Muscle layer of colon (tissue), 2 donors: Measurements from ENCODE around the gene FAIM.
"Not testable (repeated sequence)": the region's sequence is repeated elsewhere in the genome, so short reads cannot be mapped to it uniquely, and the experiment has no call there.

ENCODE experiments used
- H3K27ac ChIP-seq: one replicate; pipeline ENCODE4 v1.7.0; 2013; ENCODE audit warnings: low read depth, mild to moderate bottlenecking, low read length, moderate library complexity
- H3K27me3 ChIP-seq, 2 donors: one replicate each; pipeline ENCODE4 v1.7.0; 2013; ENCODE audit warnings: low read length in 2 of 2, mild to moderate bottlenecking in 2 of 2; ENCODE audit not compliant: insufficient read depth in 2 of 2, control insufficient read depth in 1 of 2
- H3K36me3 ChIP-seq: one replicate; pipeline ENCODE4 v1.7.0; 2013; ENCODE audit warnings: mild to moderate bottlenecking, low read length; ENCODE audit not compliant: insufficient read depth
- H3K4me1 ChIP-seq: one replicate; pipeline ENCODE4 v1.7.0; 2013; ENCODE audit warnings: mild to moderate bottlenecking, low read length; ENCODE audit not compliant: insufficient read depth
- H3K4me3 ChIP-seq, 2 donors: one replicate each; pipeline ENCODE4 v1.7.0; 2013; ENCODE audit warnings: low read length in 2 of 2, low read depth in 1 of 2, mild to moderate bottlenecking in 1 of 2, moderate library complexity in 1 of 2
- H3K9ac ChIP-seq: one replicate; pipeline ENCODE4 v1.7.0; 2013; ENCODE audit warnings: low read length
- H3K9me3 ChIP-seq: one replicate; pipeline ENCODE4 v1.7.0; 2013; ENCODE audit warnings: mild to moderate bottlenecking, low read length
- donor health status: abdominal sarcoma.
- donor health status: Adenocarcinoma of cecum.

The FAIM gene

GRCh38 chr3:138649134-138649533 lies 40.6 kb downstream of the FAIM start:
- Histone ChIP-seq H3K9ac (no peak overlapping the region), H3K9me3 (no peaks in the 10 kb centered on the region), H3K4me3 (no peak overlapping the region), H3K27ac (no peak overlapping the region), H3K36me3 (peaks cover 23% of the 10 kb centered on the region), H3K27me3 (no peaks in the 10 kb centered on the region), H3K4me1 (no peaks in the 10 kb centered on the region)

- no peaks in the 10 kb centered on the region for H3K4me1 ChIP-seq
Measured at GRCh38 chr3:138653567-138653966, 45.0 kb downstream of the FAIM start.

DNA sequence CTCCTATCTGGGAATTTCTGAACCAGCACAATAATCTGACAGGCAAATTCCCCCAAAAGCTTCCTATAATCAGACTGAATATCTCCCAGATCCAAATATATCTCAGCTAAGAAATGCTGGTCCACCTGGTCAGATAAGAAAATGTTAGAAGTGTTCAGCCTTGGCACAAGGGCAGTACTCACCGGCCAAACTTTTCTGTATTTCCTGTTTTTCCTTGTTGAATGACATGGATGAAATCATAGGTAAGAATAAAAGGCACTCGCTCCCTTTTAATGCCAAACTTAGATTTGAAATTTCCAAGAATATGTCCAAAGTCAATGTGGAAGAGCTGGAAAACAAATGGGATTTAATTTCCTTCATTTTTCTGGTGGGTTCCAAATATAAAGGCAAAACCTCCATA lies 48.9 kb downstream of the FAIM start:
- H3K4me1 ChIP-seq: no peaks in the 10 kb centered on the region

More at GRCh38 chr3:138653567-138653966, 45.0 kb downstream of the FAIM start:
- peaks cover 35% of the 10 kb centered on the region for H3K36me3 ChIP-seq
- H3K27me3 ChIP-seq: no peaks in the 10 kb centered on the region
- no peak overlapping the region for H3K9ac ChIP-seq
- H3K9me3 ChIP-seq: no peaks in the 10 kb centered on the region
- no peak overlapping the region for H3K27ac ChIP-seq
- no peak overlapping the region for H3K4me3 ChIP-seq

GRCh38 chr3:138668107-138668506 lies 59.5 kb downstream of the FAIM start:
- H3K4me3 ChIP-seq: no peak overlapping the region
- peaks cover 11% of the 10 kb centered on the region for H3K36me3 ChIP-seq

More for the DNA sequence above, 48.9 kb downstream of the FAIM start:
- no peak overlapping the region for H3K9ac ChIP-seq
- no peak overlapping the region for H3K4me3 ChIP-seq
- H3K27me3 ChIP-seq: no peaks in the 10 kb centered on the region
- H3K36me3 ChIP-seq: peaks cover 18% of the 10 kb centered on the region
- H3K27ac ChIP-seq: no peak overlapping the region
- no peaks in the 10 kb centered on the region for H3K9me3 ChIP-seq

DNA sequence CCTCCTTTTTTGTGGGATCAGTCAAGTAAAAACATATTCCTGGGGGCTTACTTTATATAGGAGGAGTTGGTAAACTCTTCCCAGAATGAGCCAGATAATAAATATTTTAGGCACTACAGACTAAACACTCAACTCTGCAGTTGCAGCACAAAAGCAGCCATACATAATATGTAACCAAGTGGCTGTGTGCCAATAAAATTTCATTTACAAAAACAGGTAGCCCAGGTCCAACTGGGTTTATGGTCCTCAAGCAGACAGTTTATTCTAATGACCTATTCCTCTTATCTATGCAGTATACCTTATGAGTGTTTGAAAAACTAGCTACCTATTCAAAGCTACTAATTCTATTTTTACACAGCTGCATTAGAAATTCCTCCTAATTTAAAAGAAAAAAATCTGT lies 61.8 kb downstream of the FAIM start:
- Histone ChIP-seq H3K27ac (no peak overlapping the region), H3K36me3 (no peaks in the 10 kb centered on the region), H3K4me3 (no peak overlapping the region), H3K27me3 (no peaks in the 10 kb centered on the region), H3K9ac (no peak overlapping the region), H3K9me3 (no peaks in the 10 kb centered on the region), H3K4me1 (no peaks in the 10 kb centered on the region)

More at GRCh38 chr3:138668107-138668506, 59.5 kb downstream of the FAIM start:
- H3K27ac ChIP-seq: no peak overlapping the region
- H3K4me1 ChIP-seq: no peaks in the 10 kb centered on the region
- H3K9me3 ChIP-seq: no peaks in the 10 kb centered on the region
- H3K9ac ChIP-seq: no peak overlapping the region
- H3K27me3 ChIP-seq: no peaks in the 10 kb centered on the region

DNA sequence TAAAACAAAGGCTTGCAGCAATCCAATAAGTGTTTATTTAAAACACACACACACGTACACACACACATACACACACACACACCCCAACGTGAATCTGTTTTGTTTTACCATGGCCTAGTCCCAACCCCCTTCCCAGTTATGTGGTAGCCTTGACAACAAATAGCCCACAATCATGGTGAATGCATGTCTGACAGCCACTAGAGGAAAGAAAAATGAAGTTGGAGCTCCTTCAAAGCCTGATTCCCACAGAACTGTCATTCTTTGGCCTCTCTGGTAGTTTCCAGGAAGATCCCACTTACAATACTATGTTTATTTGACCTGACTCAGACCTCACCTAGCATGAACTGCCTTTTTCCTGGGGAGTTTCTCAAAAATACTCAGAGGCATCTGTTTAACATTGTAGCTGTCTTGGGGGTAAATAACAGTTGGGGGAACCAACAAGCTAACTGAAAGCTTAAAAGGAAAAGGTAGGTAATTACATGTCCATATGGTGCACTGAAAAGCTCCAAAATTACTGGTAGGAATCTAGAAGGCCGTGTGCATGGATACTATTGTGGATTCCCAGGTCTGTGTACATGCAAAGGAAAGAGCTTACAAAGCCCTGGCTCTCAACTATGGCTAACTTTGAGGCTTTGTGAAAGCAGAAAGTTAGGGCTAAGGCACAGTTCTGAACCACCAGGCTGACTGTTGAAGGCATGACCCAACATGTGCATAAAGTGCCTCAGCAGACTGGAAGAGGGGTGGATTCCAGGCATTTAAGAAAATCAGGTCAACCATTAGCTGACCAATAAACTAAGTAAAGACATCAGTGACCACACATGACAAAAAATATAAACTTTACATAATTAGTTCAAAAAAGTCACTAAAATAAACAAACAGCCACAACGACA lies 65.3 kb downstream of the FAIM start:
- Histone ChIP-seq H3K9me3 (no peaks in the 10 kb centered on the region), H3K4me3 (no peak overlapping the region), H3K9ac (no peak overlapping the region), H3K4me1 (no peaks in the 10 kb centered on the region), H3K27ac (no peak overlapping the region), H3K36me3 (no peaks in the 10 kb centered on the region), H3K27me3 (no peaks in the 10 kb centered on the region)

DNA sequence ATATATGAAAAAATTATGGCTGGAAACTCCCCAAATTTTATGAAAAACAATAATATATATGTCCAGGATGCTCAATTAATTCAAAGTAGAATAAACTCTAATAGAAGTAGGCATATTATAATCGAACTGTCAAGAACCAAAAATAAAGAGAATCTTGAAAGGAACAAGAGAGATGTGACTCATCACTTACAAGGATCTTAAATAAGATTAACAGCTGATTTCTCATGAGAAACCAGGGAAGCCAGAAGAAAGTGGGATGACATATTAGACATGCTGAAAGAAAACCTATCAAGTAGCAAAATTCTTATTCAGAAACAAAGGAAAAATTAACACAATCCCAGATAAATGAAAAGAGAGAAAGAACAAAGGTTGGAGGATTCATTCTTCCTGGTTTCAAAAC lies 66.8 kb downstream of the FAIM start:
- H3K27me3 ChIP-seq: no peaks in the 10 kb centered on the region
- no peak overlapping the region for H3K27ac ChIP-seq
- no peaks in the 10 kb centered on the region for H3K9me3 ChIP-seq
- no peak overlapping the region for H3K9ac ChIP-seq
- H3K4me1 ChIP-seq: no peaks in the 10 kb centered on the region
- H3K36me3 ChIP-seq: no peaks in the 10 kb centered on the region
- no peak overlapping the region for H3K4me3 ChIP-seq

DNA sequence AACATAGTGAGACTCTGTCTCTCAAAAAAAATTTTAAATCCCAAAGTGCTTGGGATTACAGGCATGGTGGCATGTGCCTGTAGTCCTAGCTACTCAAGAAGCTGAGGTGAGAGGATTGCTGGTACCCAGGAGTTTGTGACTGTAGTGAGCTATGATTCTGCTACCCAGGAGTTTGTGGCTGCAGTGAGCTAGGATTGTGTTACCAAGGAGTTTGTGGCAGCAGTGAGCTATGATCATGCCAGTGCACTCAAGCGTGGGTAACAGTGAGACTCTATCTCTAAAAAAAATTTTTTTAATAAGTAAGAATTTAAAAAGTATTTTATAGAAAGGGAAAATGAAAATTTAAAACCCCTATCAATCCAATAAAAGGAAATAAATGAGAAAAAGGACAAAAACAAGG lies 69.5 kb downstream of the FAIM start:
- Histone ChIP-seq H3K9ac (no peak overlapping the region), H3K27ac (no peak overlapping the region), H3K4me3 (no peak overlapping the region), H3K36me3 (peaks cover 8% of the 10 kb centered on the region), H3K9me3 (no peaks in the 10 kb centered on the region), H3K27me3 (no peaks in the 10 kb centered on the region), H3K4me1 (no peaks in the 10 kb centered on the region)

DNA sequence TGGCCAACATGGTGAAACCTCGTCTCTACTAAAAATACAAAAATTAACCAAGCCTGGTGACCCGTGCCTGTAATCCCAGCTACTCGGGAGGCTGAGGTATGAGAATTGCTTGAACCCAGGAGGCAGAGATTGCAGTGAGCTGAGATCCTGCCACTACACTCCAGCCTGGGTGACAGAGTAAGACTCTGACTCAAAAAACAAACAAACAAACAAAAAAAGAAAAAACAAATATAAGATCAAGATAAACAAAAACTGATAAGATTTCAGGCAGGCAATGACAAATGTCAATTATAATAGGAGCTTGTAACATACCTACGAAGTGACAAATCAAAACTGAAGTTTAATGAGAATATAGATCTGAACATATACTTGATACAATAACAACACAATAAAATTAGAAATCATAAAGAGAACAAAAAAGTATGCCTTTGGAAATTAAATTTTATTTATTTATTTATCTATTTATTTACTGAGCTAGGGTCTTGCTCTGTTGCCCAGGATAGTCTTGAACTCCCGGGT lies 70.4 kb downstream of the FAIM start:
- no peaks in the 10 kb centered on the region for H3K27me3 ChIP-seq
- no peak overlapping the region for H3K9ac ChIP-seq
- H3K9me3 ChIP-seq: no peaks in the 10 kb centered on the region
- H3K4me3 ChIP-seq: no peak overlapping the region
- H3K27ac ChIP-seq: no peak overlapping the region
- H3K36me3 ChIP-seq: peaks cover 8% of the 10 kb centered on the region
- H3K4me1 ChIP-seq: no peaks in the 10 kb centered on the region

DNA sequence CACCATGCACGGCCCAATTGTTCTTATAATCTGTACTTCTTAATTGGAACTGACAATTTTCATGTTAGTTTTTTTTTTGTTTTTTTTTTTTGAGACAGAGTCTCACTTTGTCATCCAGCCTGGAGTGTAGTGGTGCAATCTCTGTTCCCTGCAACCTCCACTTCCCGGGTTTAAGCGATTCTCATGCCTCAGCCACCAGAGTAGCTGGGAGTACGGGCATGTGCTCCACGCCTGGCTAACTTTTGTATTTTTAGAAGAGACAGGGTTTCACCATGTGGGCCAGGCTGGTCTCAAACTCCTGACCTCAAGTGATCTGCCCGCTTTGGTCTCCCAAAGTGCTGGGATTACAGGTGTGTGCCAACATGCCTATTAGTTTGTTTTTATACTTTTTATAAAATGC lies 72.4 kb downstream of the FAIM start:
- not testable (repeated sequence) for H3K36me3 ChIP-seq, H3K4me1 ChIP-seq, H3K27me3 ChIP-seq, H3K9me3 ChIP-seq, H3K27ac ChIP-seq, H3K9ac ChIP-seq, H3K4me3 ChIP-seq

- Histone ChIP-seq H3K9me3 (no peaks in the 10 kb centered on the region), H3K9ac (no peak overlapping the region), H3K27ac (no peak overlapping the region), H3K36me3 (peaks cover 8% of the 10 kb centered on the region), H3K27me3 (no peaks in the 10 kb centered on the region), H3K4me1 (no peaks in the 10 kb centered on the region), H3K4me3 (no peak overlapping the region)
Measured at GRCh38 chr3:138681463-138682220, 73.1 kb downstream of the FAIM start.
